Measurements from ENCODE around the gene UQCC3. TPM values are rescaled to one million over a fixed set of nuclear protein-coding genes. Genes with fewer than 3 reads are reported as not detected.
A peak's percentile ranks its signal among the peaks of the same experiment; 100 is the strongest.

Gene UQCC3
- total and polyA plus RNA-seq, 7 donors, result 5.2 to 16.5 (median 8.1) TPM

DNA sequence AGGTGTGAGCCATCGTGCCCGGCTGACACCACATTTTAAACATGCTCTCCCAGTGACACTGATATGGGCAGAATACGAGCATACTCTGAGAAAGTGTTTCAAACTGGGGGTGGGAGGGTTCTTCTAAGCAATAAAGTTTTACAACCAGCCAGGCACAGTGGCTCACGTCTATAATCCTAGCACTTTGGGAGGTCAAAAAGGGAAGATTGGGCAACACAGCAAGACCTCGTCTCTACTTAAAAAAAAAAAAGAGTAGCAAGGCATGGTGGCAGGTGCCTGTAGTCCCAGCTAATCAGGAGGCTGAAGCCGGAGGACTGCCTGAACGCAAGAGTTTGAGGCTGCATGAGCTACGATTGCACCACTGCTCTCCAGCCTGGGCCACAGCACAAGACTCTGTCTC is 27.3 kb upstream of the UQCC3 start:
- no peak for DNase-seq
- ATAC-seq, result no peak
- 75 to 82% (median 75%) methylated on average over 8 of the region's 8 CpGs for WGBS, 3 donors
- intact Hi-C loops (cut with DNase I), result no loop called here
- Histone ChIP-seq H3K36me3 (ENCODE audit: insufficient read depth in 1 of 2, low read depth in 1 of 2) (peaks cover 0 to 48% of the 10 kb centered on the region in 2 donors), H3K4me1 (peaks cover 24% of the 10 kb centered on the region), H3K27me3 (ENCODE audit: insufficient read depth in 3 of 3, low read length in 2 of 3) (no peaks in the 10 kb centered on the region), H3K27ac (no peak overlapping the region), H3K9me3 (no peaks in the 10 kb centered on the region), H3K4me3 (no peak overlapping the region)
- TF ChIP-seq, protein P1, sequence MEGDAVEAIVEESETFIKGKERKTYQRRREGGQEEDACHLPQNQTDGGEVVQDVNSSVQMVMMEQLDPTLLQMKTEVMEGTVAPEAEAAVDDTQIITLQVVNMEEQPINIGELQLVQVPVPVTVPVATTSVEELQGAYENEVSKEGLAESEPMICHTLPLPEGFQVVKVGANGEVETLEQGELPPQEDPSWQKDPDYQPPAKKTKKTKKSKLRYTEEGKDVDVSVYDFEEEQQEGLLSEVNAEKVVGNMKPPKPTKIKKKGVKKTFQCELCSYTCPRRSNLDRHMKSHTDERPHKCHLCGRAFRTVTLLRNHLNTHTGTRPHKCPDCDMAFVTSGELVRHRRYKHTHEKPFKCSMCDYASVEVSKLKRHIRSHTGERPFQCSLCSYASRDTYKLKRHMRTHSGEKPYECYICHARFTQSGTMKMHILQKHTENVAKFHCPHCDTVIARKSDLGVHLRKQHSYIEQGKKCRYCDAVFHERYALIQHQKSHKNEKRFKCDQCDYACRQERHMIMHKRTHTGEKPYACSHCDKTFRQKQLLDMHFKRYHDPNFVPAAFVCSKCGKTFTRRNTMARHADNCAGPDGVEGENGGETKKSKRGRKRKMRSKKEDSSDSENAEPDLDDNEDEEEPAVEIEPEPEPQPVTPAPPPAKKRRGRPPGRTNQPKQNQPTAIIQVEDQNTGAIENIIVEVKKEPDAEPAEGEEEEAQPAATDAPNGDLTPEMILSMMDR (IDR thresholded peaks at IDR 0.05), result no peak

DNA sequence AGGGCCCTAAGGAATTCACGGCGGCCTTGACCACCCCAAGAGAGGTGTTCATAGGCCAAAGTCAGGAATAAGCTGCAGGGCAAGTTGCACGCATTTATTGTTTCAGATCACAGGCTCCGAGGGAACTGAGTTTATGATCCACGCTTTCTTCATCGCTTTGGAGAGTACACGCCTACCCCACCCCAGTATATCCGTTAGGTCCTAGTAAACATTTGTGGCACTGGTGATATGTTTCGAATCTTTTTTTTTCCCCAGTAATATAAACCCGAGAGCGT is 25.9 kb upstream of the UQCC3 start:
- intact Hi-C loops (cut with DNase I), result no loop called here
- H3K9me3 ChIP-seq, result no peaks in the 10 kb centered on the region
- TF ChIP-seq, protein P1 (IDR thresholded peaks at IDR 0.05), result no peak
- 9 to 14% (median 10%) methylated on average over 11 of the region's 11 CpGs for WGBS, 3 donors
- H3K4me1 ChIP-seq, result peaks cover 24% of the 10 kb centered on the region
- no peak for ATAC-seq
- H3K27ac ChIP-seq, result peak overlapping the region; percentile 97
- peak overlapping the region; percentile 100 for H3K4me3 ChIP-seq
- no peak for DNase-seq
- H3K36me3 ChIP-seq (ENCODE audit: insufficient read depth in 1 of 2, low read depth in 1 of 2), result peaks cover 0 to 54% of the 10 kb centered on the region in 2 donors
- H3K27me3 ChIP-seq (ENCODE audit: insufficient read depth in 3 of 3, low read length in 2 of 3), result no peaks in the 10 kb centered on the region

DNA sequence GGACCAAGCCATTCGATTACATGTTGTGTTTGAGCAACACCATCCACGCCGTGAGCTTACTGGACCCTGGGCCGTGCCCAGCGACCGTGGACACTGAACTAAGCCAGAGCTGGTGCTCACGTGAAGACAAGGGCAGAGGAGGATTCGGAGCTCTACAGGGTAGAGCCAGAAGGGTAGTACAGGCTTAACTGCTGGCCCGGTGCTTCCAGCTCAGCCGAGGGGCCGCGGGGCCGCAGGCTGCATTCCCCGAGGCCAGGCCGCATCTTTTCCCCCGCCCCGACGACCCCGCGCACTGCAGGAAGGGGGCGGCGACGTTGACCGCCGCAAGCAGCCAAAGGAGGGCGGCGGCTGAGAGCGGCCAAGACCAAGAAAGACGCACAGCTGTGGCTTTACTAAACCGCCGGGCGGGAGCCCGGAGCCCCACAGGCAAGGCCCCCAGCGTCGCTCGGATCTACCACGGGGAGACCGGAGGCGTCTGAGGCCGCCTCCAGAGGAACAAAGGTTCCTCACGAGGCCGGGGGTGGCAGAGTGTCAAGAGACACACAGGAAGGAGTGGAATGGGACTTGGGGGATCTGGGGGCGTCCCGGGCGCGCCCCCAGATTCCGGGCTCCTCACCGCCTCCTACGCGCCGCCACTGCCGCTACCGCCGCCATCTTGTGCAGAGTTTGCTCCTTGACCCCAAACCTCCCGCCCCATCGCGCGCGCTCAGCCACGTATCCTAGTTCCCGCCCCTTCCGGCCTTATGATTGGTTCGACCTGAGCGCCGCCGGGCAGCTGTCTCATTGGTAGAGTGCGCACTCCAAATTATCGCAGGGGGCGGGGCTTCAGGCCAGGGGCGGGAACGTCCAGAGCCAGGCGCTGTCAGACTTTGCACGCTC is 25.3 kb upstream of the UQCC3 start, which contains the start of gene GANAB:
Gene GANAB (minus strand): TSS at position 668 of the 879 bp plus-strand sequence. CDS start 14 bp downstream, at position 654.
- DNase-seq (peak; percentile 100), ATAC-seq (peak; percentile 98 to 99 (median 99))
- TF ChIP-seq, protein P1 (IDR thresholded peaks at IDR 0.05), result no peak
- Histone ChIP-seq H3K9me3 (no peaks in the 10 kb centered on the region), H3K36me3 (ENCODE audit: insufficient read depth in 1 of 2, low read depth in 1 of 2) (peaks cover 0 to 54% of the 10 kb centered on the region in 2 donors), H3K4me1 (peaks cover 24% of the 10 kb centered on the region), H3K27me3 (ENCODE audit: insufficient read depth in 3 of 3, low read length in 2 of 3) (no peaks in the 10 kb centered on the region), H3K27ac (peak within 1 kb of the TSS; percentile 97), H3K4me3 (peak within 1 kb of the TSS; percentile 100)
- WGBS, 3 donors, result 0% methylated on average over 63 to 73 of the region's 73 CpGs
- intact Hi-C loops (cut with DNase I), result no loop called here

DNA sequence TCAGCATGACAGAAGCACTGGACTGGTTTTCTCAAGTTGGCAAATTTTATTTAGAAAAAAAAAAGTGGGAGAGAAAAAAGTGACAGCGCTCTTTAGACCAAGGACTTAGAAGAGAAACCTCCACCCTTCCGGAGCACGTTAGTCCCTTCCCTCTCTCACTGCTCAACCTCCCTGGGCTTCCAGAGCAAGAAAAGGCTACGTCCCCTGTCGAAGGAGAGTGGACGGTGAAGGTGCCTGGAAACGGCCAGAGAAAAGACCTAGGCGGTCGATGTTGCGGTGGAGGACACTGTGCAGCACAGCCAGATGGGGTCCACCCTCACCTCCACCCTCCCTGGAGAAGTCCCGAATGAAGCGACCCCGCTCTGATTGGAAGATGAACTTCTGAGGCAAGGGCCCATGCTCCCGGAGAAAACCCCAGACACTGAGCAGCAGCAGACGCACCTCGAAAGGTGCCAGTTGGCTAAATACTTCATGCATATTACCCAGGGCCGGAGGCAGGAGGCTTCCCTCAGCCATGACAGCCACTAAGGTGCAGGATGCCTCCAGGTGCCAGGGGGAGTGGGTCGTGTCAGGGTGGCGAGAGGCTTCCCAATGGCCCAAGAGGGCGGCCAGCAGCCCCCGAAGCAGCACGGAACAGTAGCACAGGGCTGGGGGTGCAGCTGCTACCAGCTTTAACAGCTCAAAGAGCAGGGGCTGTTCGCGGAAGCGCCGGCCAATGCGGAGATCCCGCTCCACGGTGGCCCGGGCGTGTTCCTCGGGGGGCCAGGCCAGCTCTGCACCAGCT is 24.5 kb upstream of the UQCC3 start:
- ATAC-seq (peak in 1 of 4 donors; percentile 4), DNase-seq (no peak)
- Histone ChIP-seq H3K4me1 (peaks cover 30% of the 10 kb centered on the region), H3K36me3 (ENCODE audit: insufficient read depth in 1 of 2, low read depth in 1 of 2) (peaks cover 0 to 54% of the 10 kb centered on the region in 2 donors), H3K27ac (peak overlapping the region; percentile 97), H3K9me3 (no peaks in the 10 kb centered on the region), H3K4me3 (peak overlapping the region; percentile 100), H3K27me3 (ENCODE audit: insufficient read depth in 3 of 3, low read length in 2 of 3) (no peaks in the 10 kb centered on the region)
- intact Hi-C loops (cut with DNase I), result no loop called here
- 44 to 57% (median 50%) methylated on average over 30 to 32 of the region's 32 CpGs for WGBS, 3 donors
- TF ChIP-seq, protein P1 (IDR thresholded peaks at IDR 0.05), result no peak

All from psoas muscle (tissue), 8 donors.